Hematopoietic multipotent progenitor cell treated with erythropoietin and hydrocortisone succinate and interleukin-3 and kit ligand, for 15 days (in vitro differentiated cells): ENCODE results near the gene CIB4.

ENCODE experiments used
- DNase-seq: peaks from one replicate; pipeline ENCODE4 v3.0.0-alpha.2; 2015; ENCODE audit warnings: low spot score

The CIB4 gene

DNA sequence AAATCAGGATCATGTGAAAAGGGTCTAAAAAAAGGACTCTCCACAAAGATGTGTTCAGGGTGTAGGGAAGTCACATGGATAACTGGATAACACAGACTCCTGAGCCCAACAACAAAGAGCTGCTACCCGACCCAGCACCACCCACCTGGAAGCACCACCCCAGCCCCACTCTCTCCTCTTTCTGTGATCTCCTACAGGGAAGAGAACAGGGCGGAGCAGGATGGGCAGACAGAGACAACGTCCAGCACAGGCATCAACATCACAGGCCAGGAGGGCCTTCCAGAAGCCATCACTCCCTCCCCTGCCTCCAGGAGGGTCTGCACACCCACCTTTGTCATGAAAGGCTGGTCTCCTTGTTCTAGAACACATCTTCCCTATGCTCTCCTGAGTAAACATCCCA lies 1.3 kb upstream of the CIB4 start:
- DNase-seq, result no peak

- no peak for DNase-seq
Observed at GRCh38 chr2:26640331-26640745, 828 bp downstream of the CIB4 start.

- no peak for DNase-seq
Observed at GRCh38 chr2:26639685-26640243, 1.4 kb downstream of the CIB4 start.

DNA sequence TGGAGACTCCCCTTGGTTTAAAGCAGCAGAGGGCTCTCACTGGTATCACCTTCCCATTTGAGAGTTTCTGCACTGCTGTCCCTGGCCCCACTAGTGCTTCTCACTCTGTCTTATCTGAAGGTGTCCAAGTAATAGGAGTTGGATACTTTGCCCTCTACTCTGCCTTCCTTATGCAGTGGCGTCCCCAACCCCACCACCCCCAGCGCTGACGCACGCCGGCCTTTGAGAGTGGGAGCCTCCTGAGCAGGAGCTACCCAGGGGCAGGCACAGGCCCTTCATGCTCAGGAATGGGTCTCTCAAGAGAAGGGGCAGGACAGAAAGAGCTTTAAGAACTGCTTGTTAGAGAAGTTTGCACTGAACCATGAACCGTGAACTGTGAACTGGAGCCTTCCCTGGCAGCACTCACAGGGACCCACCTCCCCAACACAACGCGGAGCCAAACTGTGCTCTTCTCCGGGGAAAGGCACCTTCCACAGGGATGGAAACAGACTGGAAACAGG lies 3.3 kb downstream of the CIB4 start:
- no peak for DNase-seq

DNA sequence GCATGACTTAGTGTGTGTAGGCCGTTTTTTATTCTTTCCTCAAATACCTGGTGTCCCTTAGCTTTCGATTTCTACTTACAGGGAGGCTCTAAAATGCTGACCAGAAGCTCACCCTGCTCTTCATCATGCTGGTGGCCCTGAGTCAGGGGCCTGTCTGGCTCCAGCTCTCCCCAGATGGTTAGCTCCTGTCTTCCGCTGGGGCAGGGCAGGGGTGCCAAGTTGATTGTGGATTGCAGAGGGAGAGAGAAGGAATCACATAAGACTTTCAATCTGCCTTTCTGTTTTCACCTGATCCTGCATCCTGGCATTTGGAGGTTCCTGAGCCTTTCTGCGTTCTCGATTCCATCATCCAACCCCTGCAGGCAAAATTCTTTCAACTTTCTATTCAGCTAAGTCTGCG lies 4.2 kb downstream of the CIB4 start:
- DNase-seq, result no peak

GRCh38 chr2:26635401-26635800 lies 5.8 kb downstream of the CIB4 start:
- no peak for DNase-seq

- no peak for DNase-seq
Observed at GRCh38 chr2:26634636-26635230, 6.4 kb downstream of the CIB4 start.

DNA sequence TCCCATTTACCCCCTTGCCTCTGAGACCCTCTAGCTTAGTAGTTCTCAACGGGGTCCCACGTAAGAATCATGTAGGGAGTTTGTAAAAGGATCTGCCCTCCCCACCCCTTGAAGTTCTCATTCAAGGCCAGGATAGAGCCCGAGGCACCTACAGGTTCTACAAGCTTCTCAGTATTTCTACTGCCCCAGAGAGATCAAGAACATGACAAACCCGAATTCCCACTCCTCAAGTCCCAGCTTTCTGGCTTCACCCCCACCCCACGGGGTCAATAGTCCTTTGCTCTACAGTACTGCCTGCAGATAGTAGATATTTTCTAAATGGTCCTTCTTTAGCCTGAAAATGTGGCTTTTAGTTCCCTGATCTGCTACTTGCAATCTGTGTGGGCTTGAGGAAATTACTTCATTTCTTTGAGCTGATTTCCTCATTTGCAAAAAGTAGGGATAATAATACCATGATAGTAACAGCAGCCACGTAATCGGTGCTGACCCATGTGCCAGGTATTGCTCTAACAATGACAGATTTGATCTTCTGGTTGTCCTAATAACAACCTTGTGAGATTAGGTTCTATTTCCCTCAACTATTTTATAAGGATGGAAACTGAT lies 7.1 kb downstream of the CIB4 start:
- no peak for DNase-seq

- no peak for DNase-seq
Observed at GRCh38 chr2:26633351-26633945, 7.7 kb downstream of the CIB4 start.

- DNase-seq, result no peak
Observed at GRCh38 chr2:26632624-26633185, 8.5 kb downstream of the CIB4 start.

- DNase-seq, result no peak
Observed at GRCh38 chr2:26631401-26632170, 9.6 kb downstream of the CIB4 start.

DNA sequence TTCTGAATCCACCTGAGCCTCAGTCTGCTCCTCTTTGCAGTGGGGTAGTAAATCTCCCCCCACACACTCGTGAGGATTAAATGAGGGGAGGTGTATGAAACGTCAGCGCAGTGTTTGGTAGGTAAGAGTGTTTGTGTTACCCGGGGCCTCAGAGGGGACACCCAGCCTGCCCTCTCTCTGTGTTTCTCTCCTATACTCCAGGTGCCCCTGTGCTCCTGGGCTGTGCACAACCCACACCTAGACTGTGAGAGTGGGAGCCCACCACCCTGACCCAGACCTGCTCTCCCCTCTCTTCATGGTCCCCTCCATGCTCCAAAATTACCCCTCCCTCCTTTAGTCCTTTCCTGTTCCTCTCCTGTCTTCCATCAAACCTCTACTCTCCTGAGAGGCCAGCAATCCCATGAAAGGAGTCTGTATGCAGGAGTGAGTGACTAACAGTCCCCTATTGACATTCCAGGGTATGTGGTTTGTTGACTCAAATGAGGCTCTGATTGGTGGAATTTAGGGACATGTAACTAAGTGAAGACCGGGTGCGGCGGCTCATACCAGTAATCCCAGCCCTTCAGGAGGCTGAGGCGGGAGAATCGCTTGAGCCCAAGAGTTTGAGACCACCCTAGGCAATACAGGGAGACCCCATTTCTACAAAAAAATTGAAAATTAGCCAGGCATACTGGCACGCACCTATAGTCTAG lies 10.4 kb downstream of the CIB4 start:
- no peak for DNase-seq

DNA sequence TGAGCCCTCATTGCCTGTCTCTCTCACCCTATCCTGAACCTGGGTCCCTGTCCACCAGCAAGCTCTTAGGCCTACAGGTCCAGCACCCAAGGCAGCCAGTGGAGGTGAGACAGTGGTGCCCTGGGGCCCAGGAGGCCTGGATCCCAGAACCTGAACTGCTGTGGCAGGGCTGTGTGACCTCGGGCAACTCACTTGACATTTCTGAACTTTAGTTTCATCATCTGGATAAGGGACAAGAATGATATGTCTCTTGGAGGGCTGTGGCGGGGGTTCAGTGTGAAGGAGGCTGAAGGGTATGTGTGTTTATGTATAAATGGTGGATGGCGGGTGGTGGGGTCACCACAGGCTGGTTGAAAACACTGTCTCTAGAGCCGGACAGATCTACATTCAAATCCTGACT lies 10.9 kb downstream of the CIB4 start:
- DNase-seq, result no peak

DNA sequence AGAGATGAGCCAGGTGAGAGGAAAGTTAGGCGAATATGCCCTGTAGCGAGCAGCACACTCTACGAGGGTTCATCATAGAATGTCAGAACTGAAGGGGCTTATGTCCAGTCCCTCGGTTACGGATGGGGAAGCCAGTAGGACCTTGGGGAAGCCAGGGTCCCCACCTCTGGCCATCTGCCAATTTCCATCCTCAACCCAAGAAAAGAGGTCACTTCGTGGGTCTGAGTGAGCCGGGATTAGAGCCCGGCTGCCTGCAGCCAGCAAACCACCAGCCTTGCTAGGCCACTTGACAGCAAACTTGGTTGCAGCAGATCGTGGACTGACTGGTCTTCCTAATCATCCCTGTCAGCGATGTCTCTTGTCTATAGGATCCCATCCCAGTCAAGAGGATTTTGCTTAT lies 11.4 kb downstream of the CIB4 start:
- DNase-seq, result no peak

GRCh38 chr2:26629346-26629630 lies 11.9 kb downstream of the CIB4 start:
- DNase-seq, result no peak

DNA sequence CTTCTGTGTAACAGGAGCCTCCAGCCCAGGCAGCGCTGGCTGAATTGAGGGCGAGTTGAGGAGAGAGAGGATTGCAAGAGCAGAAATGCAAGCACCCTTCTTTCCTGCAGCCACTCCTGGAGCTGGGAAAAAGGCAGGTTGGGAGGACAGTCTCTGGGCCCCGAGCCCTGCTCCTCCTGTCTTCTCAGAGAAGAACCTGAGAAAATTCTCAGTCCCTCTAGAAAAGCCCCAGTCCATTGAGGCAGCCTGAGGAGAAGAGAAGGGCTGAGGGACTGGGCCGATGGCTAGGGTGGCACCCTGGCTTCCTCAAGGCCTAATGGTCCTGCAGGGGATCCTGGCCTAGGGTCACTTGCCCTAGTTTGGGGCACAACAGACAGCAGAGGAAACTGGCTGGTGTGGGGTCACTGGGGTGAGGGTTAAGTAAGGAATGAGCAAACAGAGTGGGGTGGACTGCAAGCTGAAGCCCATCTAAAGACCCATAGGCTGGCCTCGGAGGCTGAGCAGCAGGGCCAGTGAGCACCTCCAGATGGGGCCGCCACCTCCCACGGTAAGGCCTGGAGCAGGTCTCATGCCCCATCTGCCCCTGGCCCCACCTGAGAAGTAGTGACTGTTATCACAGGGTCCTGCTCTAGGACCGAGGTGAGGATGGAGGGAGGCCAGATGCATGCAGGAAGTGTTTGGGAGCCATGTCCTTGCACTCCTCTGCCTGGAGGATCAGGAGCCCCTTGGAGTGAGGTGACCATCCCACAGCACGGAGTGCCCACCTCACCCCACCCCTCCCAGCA lies 12.4 kb downstream of the CIB4 start:
- DNase-seq, result no peak

GRCh38 chr2:26627350-26628105 lies 13.6 kb downstream of the CIB4 start:
- DNase-seq, result no peak

- DNase-seq, result no peak
Observed at GRCh38 chr2:26626606-26627005, 14.6 kb downstream of the CIB4 start.

DNA sequence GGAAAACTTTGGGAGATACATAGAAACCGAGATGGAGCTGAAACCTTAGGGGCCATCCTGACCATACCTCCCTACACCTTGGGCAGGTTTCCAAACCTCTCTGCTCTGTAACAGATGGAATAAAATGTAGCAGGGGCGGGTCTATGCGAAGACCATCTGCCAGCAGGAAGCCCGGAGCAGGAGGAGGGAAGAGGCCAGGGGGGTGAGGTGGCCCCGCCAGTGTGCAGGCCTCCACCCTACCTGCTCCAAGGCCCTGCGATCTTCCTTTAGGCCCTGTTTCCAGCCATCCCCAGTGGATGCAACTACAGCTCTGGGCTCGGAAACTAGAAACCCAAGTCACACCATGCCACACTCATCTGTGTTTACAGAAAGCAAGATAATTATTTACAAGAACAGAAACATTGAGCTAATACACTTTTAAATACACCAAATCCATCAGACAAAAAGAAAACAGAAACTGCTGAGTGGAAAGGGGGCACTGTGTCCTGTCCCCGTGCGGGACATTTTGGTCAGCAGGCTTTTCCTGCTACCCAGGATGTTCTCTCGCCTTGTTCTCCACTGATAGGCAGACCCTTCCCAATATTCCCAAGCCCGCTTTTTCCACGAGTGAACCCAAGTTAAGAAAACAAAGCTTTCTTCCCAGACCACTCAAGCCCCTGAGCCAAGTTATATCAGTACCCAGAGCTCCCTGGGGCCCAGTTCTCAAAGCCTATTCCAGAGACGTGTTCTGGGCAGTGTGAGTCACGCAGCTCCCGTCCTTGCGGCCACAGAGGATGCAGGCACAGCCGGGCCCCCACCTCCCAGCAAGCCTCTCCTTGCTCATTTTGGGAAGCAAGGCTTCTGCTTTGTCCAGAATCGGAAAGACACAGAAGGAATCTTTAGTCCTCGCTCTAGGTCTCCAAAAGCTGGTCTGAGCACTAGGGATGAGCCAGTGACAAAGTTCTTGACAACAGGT lies 17.3 kb downstream of the CIB4 start:
- no peak for DNase-seq
